Memory B cell (primary cell): ENCODE measurements around the gene CLCN1.
A peak's percentile ranks its signal among the peaks of the same experiment; 100 is the strongest.

Source experiments
- ATAC-seq: fragments of 150-1000 bp; cut with Tn5 transposase; 2 replicates; pipeline ENCODE4 v1.10.0; 2021; ENCODE audit warnings: low read depth, mild to moderate bottlenecking, moderate library complexity
- DNase-seq, 2 donors: peaks; one replicate each; pipeline ENCODE4 v3.0.0; 2022; ENCODE audit warnings: low spot score in 2 of 2
- H3K27ac Mint-ChIP-seq: one replicate; pipeline ENCODE4 v1.8.0; 2022; ENCODE audit warnings: mild to moderate bottlenecking, moderate library complexity, mixed read lengths
- H3K27me3 Mint-ChIP-seq: one replicate; pipeline ENCODE4 v1.8.0; 2022; ENCODE audit warnings: mixed read lengths
- H3K36me3 Mint-ChIP-seq: one replicate; pipeline ENCODE4 v1.8.0; 2022; ENCODE audit warnings: mild to moderate bottlenecking, mixed read lengths
- H3K4me1 Mint-ChIP-seq: one replicate; pipeline ENCODE4 v1.8.0; 2022; ENCODE audit warnings: mixed read lengths
- H3K4me3 Mint-ChIP-seq: one replicate; pipeline ENCODE4 v1.8.0; 2022; ENCODE audit warnings: mild to moderate bottlenecking, moderate library complexity, mixed read lengths
- H3K9me3 Mint-ChIP-seq: one replicate; pipeline ENCODE4 v1.8.0; 2022; ENCODE audit warnings: mixed read lengths

The CLCN1 gene

GRCh38 chr7:143358626-143359025 lies 42.7 kb downstream of the CLCN1 start:
- Mint-ChIP-seq H3K4me3 (no peak overlapping the region), H3K4me1 (peaks cover 2% of the 10 kb centered on the region), H3K36me3 (no peaks in the 10 kb centered on the region), H3K27ac (no peak overlapping the region), H3K27me3 (peaks cover 22% of the 10 kb centered on the region), H3K9me3 (no peaks in the 10 kb centered on the region)
- ATAC-seq (no peak), DNase-seq (no peak)

GRCh38 chr7:143359771-143360353 lies 44.0 kb downstream of the CLCN1 start:
- Mint-ChIP-seq H3K9me3 (no peaks in the 10 kb centered on the region), H3K36me3 (no peaks in the 10 kb centered on the region), H3K4me3 (no peak overlapping the region), H3K27me3 (peaks cover 27% of the 10 kb centered on the region), H3K27ac (no peak overlapping the region), H3K4me1 (peaks cover 2% of the 10 kb centered on the region)
- ATAC-seq, result peak; percentile 33
- no peak for DNase-seq

DNA sequence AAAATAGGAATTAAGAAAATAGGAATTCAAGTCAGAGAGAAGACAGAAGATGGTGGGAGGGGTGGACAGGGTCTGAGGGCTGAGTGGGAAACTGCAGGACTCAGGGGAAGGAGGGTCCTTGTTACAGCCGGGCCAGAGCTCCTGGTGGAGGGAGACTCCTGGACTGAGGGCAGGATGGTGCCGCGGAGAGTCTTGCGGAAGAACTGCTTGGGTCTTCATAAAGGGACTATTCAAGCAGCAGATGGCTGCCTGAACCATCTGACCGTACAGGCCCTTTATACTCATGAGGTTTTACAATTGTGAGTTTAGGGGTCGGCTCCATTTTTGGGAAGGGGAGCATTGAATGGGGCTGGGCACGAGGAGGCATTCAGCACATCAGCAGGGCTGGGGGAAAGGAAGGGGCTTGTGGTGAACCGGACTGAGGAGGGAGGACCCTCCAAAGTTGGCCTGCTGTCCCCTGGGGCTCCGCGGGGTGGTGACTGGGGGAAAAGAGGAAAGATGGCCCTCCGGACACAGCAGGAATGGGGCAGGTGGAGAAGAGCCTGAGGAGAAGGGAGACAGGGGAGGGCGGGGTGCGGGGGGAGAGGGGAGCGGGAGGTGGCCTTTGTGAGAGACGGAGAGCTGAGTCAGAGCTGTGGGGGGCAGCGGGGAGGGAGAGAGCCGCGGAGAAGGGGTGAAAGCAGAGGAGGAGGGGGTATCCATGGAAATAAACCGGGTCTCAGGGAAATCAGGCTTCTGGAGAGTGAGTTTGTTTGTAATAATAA lies 45.1 kb downstream of the CLCN1 start:
- Mint-ChIP-seq H3K4me3 (peak overlapping the region; percentile 74), H3K27me3 (peaks cover 27% of the 10 kb centered on the region), H3K4me1 (peaks cover 2% of the 10 kb centered on the region), H3K9me3 (no peaks in the 10 kb centered on the region), H3K27ac (no peak overlapping the region), H3K36me3 (no peaks in the 10 kb centered on the region)
- ATAC-seq (no peak), DNase-seq (no peak)

DNA sequence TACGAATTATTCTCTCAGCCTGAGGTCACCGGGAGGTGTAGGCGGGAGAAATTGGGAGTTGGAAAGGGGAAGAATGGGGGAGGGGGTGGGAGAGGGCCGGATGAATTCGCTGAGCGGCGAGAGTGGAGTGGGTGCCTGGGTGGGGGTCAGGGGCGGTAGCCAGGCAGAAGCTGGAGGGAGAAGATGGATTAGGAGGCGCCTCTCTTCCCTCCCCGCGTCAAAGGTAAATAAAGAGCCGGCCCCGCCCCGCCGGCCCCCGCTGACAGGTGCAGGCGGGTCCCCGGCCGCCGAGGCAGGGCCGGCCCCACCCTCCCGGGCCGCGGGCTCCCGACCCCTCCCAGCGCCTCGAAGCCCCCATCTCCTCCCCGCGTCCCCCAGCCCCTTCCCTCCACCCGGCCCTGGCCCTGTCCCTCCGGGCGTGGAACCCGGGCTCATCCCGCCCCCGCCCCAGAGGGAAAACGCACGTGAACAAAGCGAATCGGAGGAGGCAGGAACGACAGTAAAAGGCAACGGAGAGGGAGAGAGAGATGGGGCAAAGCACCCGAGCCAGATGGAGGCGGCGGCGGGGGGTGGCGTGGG lies 45.7 kb downstream of the CLCN1 start:
- peak overlapping the region; percentile 94 for H3K4me3 Mint-ChIP-seq
- peak; percentile 14 for ATAC-seq
- DNase-seq, result no peak
- no peaks in the 10 kb centered on the region for H3K9me3 Mint-ChIP-seq
- peaks cover 2% of the 10 kb centered on the region for H3K4me1 Mint-ChIP-seq
- no peaks in the 10 kb centered on the region for H3K36me3 Mint-ChIP-seq
- peaks cover 27% of the 10 kb centered on the region for H3K27me3 Mint-ChIP-seq
- no peak overlapping the region for H3K27ac Mint-ChIP-seq

DNA sequence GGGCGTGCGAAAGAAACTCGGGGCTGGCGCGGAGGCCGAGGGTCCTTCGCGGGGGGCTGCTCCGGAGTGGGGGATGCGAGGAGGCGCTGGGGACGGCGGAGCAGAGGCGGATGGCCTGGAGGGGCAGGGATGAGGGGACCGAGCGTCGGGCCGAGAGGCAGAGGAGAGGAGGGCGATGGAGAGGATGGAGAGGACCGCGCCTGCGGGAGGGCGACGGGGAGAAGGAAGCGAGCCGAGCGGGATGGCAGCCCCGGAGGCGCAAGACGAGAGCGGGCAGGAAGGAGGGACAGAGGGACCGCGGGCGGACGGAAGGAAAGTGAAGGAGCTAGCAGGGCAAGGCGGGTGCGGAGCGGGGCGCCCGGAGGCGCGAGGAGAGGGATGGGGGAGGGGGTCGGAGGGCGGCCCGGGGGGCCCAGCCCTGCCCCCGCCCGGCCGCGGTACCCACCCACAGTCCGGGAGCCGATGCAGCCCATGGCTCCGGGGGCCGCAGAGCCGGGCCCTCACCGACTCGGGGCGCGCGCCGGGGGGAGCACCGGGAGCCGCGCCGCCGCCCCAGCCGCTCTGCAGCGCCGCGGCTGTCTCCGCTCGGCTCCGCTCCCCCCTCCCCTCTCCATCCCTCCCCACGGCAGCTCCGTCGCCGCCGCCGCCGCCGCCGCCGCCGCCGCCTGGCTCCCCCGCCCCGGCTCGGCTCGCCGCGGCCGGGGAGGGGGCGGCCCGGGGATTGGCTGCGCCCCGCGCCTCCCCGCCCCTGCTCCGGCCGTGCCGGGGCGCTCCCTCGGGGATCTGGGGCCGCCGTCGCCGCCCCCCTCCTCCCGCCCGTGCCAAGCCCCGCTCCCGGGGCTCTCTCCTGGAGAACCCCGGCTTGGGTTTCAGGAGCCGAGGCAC lies 46.5 kb downstream of the CLCN1 start, which contains the start of gene FAM131B:
TSS of gene FAM131B (minus strand) at position 583 of the 885 bp plus-strand sequence. CDS start at position 473, 110 bp downstream.
- DNase-seq (no peak), ATAC-seq (peak; percentile 76)
- no peaks in the 10 kb centered on the region for H3K9me3 Mint-ChIP-seq
- no peak within 1 kb of the TSS for H3K27ac Mint-ChIP-seq
- peaks cover 2% of the 10 kb centered on the region for H3K4me1 Mint-ChIP-seq
- H3K4me3 Mint-ChIP-seq, result peak within 1 kb of the TSS; percentile 94
- peaks cover 27% of the 10 kb centered on the region for H3K27me3 Mint-ChIP-seq
- H3K36me3 Mint-ChIP-seq, result no peaks in the 10 kb centered on the region

DNA sequence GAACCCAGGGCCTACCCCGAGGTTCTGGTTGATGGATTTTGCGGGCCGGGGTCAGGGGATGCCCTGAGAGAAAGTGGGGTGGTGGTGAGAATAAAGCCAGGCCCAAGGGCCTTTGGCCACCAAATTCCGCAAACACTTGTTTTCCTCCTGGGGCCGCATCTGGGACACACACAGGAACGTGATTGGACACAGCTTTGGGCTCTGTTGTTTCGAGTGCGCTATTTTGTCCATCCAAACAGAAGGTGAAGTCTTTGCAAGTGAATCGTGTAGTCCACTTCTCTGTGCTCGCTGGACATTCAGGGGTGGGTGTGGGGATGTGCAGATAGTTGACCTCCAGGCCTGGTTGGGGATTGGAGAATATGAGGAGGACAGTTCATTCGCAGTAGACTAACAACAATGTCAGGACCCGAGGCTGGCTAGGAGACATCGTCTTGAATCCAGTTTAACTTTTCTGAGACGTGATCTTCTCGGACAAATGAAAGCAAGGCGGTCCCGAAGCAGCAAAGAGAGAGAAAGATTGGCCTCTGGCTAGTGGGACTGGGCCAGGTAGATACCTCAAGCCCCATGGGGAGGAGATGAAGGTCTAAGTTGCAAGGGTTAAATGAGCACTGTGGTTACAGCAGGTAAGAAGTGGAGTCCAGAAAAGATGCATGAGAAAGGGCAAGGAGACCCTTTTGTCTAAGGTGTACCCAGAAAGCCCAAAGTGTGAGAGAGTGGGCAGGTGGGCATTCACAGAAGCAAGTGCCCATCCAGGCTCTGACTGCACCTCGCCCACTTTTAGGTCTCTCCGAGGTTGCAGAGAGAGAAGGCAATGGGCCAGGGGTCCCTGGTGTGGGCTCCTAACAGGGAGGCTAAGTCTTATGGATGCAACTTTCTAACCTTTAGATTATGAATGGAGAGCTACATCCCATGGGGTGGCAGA lies 47.4 kb downstream of the CLCN1 start:
- Mint-ChIP-seq H3K27ac (no peak overlapping the region), H3K4me1 (peaks cover 2% of the 10 kb centered on the region), H3K36me3 (no peaks in the 10 kb centered on the region), H3K9me3 (no peaks in the 10 kb centered on the region), H3K27me3 (peaks cover 27% of the 10 kb centered on the region), H3K4me3 (peak overlapping the region; percentile 46)
- no peak for ATAC-seq
- DNase-seq, result no peak

GRCh38 chr7:143367972-143368371 lies 52.1 kb downstream of the CLCN1 start:
- DNase-seq, result no peak
- Mint-ChIP-seq H3K27ac (no peak overlapping the region), H3K4me1 (peaks cover 7% of the 10 kb centered on the region), H3K9me3 (no peaks in the 10 kb centered on the region), H3K27me3 (peaks cover 14% of the 10 kb centered on the region), H3K4me3 (no peak overlapping the region), H3K36me3 (no peaks in the 10 kb centered on the region)
- ATAC-seq, result no peak

- H3K4me3 Mint-ChIP-seq, result no peak overlapping the region
- ATAC-seq, result no peak
- H3K4me1 Mint-ChIP-seq, result peaks cover 10% of the 10 kb centered on the region
- DNase-seq, result no peak
- no peaks in the 10 kb centered on the region for H3K36me3 Mint-ChIP-seq
- no peaks in the 10 kb centered on the region for H3K9me3 Mint-ChIP-seq
- H3K27me3 Mint-ChIP-seq, result peaks cover 10% of the 10 kb centered on the region
- H3K27ac Mint-ChIP-seq, result no peak overlapping the region
Measured at GRCh38 chr7:143368387-143368786, 52.5 kb downstream of the CLCN1 start.

DNA sequence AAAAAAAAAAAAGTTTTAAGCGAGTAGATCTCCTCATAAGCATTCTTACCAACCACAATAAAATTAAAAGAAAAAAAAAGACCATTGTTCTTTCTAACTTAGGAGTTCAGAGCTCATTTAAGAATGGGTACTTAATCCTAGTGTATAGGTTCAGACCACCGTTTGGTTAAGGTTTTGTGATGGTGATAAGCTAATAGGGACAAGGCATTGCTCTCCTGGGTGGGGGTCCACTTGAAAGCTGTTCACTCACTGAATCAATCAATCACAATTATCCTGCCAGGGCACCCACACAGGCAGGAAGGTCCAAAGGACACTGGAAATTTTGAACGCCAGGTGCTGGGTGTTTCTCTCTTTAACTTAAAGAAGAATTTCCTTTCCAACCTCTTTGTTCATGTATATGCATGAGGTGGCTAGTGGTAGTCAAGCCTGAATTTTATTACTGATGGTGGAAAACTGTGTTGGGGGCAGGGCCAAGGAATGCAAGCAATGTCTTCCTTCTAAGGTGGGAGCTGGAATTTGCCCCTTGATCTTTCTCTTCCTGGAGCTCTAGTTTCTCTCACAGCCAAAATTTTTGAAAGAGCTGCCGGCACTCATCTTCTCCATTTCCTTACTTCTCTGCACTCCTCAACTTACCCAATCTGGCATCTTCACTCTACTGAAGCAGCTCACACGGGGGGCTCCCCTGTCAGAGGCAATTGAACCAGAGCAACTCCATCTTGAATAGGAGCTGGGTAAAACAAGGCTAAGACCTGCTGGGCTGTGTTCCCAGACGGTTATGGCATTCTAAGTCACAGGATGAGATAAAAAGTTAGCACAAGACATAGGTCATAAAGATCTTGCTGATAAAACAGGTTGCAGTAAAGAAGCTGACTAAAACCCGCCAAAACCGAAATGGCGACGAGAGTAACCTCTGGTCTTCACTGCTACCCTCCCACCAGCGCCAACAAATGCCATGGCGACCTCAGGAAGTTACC lies 54.1 kb downstream of the CLCN1 start:
- H3K4me1 Mint-ChIP-seq, result peaks cover 19% of the 10 kb centered on the region
- no peak for ATAC-seq
- H3K36me3 Mint-ChIP-seq, result no peaks in the 10 kb centered on the region
- DNase-seq, result no peak
- H3K9me3 Mint-ChIP-seq, result no peaks in the 10 kb centered on the region
- H3K4me3 Mint-ChIP-seq, result no peak overlapping the region
- no peak overlapping the region for H3K27ac Mint-ChIP-seq
- no peaks in the 10 kb centered on the region for H3K27me3 Mint-ChIP-seq

GRCh38 chr7:143372070-143372469 lies 56.2 kb downstream of the CLCN1 start:
- Mint-ChIP-seq H3K27me3 (no peaks in the 10 kb centered on the region), H3K36me3 (no peaks in the 10 kb centered on the region), H3K9me3 (no peaks in the 10 kb centered on the region), H3K4me1 (peaks cover 29% of the 10 kb centered on the region), H3K4me3 (no peak overlapping the region), H3K27ac (no peak overlapping the region)
- no peak for DNase-seq
- no peak for ATAC-seq

DNA sequence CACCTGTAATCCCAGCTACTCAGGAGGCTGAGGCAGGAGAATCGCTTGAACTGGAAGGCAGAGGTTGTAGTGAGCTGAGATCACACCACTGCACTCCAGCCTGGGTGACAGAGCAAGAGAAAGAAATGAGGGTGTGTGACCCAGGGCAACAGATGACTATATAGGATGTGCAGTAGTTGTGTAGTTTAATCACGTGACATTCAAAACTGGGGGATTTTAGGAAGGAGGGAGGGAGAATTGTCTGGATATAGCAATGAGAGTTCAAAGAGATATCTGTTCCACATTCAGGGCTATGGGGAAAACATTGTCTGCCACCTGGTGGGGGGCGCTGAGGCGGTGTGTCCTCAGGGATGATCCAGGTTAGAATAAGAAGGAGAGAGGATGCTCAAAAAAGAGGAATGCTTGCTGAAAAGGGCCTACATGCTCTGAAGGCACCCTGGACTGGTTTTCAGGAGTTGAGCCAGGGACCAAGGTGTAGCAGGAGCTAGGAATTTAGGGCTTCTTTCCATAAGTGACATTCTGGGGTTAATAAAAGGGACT lies 57.4 kb downstream of the CLCN1 start:
- no peak overlapping the region for H3K27ac Mint-ChIP-seq
- no peaks in the 10 kb centered on the region for H3K9me3 Mint-ChIP-seq
- DNase-seq, result no peak
- peaks cover 29% of the 10 kb centered on the region for H3K4me1 Mint-ChIP-seq
- no peaks in the 10 kb centered on the region for H3K27me3 Mint-ChIP-seq
- H3K36me3 Mint-ChIP-seq, result no peaks in the 10 kb centered on the region
- H3K4me3 Mint-ChIP-seq, result no peak overlapping the region
- ATAC-seq, result no peak

DNA sequence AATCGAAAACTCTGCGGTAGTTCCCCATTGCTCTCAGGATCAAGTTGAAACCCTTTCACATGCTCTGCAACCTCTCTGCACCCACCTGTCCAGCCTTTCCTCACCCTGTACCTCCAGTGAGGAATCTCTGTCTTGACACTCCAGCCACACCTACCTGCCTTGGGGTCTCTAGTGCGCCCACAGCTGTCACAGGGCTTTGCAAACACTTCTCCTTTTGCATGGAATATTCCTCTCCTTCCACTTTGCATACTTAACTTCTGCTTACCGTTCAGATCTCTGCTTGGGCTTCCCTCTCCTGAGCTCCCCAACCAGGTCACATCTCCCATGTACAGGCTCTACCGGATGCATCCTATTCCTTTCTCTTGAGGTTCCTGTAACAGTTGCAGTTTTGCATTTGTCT lies 58.6 kb downstream of the CLCN1 start:
- H3K4me3 Mint-ChIP-seq, result no peak overlapping the region
- H3K27ac Mint-ChIP-seq, result no peak overlapping the region
- DNase-seq (no peak), ATAC-seq (peak; percentile 68)
- no peaks in the 10 kb centered on the region for H3K9me3 Mint-ChIP-seq
- peaks cover 33% of the 10 kb centered on the region for H3K4me1 Mint-ChIP-seq
- H3K27me3 Mint-ChIP-seq, result no peaks in the 10 kb centered on the region
- no peaks in the 10 kb centered on the region for H3K36me3 Mint-ChIP-seq
